A549 (cell line): Measurements from ENCODE around the gene SEC31A.

ENCODE experiments used
- BHLHE40 ChIP-seq: IDR thresholded peaks from 2 replicates; pipeline ENCODE4 v1.6.1; 2012; ENCODE audit warnings: low read depth, low read length, inconsistent platforms
- CEBPB ChIP-seq, 2 experiments: fragments of >200 bp in 1 of 2; sonication (Bioruptor Twin) in 1 of 2; formaldehyde crosslinking in 1 of 2; IDR thresholded peaks; 2 replicates each; pipeline ENCODE4 v1.6.1; 2012 to 2016
- CHD4 ChIP-seq: fragments of 200-600 bp; sonication (generic); IDR thresholded peaks from 2 replicates; pipeline ENCODE4 v1.6.1; 2016; ENCODE audit warnings: antibody characterized with exemption, mild to moderate bottlenecking, borderline replicate concordance
- CTCF ChIP-seq: fragments of >200 bp; sonication (Bioruptor Twin); formaldehyde crosslinking; IDR thresholded peaks from 3 replicates; pipeline ENCODE4 v1.5.1; 2016
- HOXA7 ChIP-seq: fragments of 250-450 bp; sonication (Bioruptor Pico); IDR thresholded peaks from 2 replicates; pipeline ENCODE4 v1.5.0; 2020; ENCODE audit warnings: mild to moderate bottlenecking, moderate library complexity
- JUNB ChIP-seq: fragments of >200 bp; sonication (Bioruptor Twin); formaldehyde crosslinking; IDR thresholded peaks from 2 replicates; pipeline ENCODE4 v1.6.1; 2016
- MAFK ChIP-seq: fragments of 450-650 bp; IDR thresholded peaks from 2 replicates; pipeline ENCODE4 v1.6.1; 2014; ENCODE audit not compliant: partially characterized antibody
- PHF8 ChIP-seq: fragments of 200-600 bp; sonication (generic); IDR thresholded peaks from 2 replicates; pipeline ENCODE4 v1.6.1; 2016; ENCODE audit warnings: low read depth, mild to moderate bottlenecking, antibody characterized with exemption, moderate library complexity, borderline replicate concordance
- POLR2A ChIP-seq: IDR thresholded peaks from 2 replicates; pipeline ENCODE4 v1.6.1; 2012; ENCODE audit warnings: mild to moderate bottlenecking, low read length
- REST ChIP-seq: fragments of 200-600 bp; sonication (generic); IDR thresholded peaks from 2 replicates; pipeline ENCODE4 v1.6.1; 2016; ENCODE audit warnings: antibody characterized with exemption, mild to moderate bottlenecking, moderate library complexity
- RFX5 ChIP-seq: fragments of 450-650 bp; IDR thresholded peaks from 2 replicates; pipeline ENCODE4 v1.7.1; 2014; ENCODE audit warnings: antibody characterized with exemption, mild to moderate bottlenecking, moderate library complexity
- SMC3 ChIP-seq: fragments of >200 bp; sonication (Bioruptor Twin); formaldehyde crosslinking; IDR thresholded peaks from 3 replicates; pipeline ENCODE4 v1.6.1; 2018; ENCODE audit warnings: inconsistent platforms
- SREBF2 ChIP-seq: fragments of 450-650 bp; IDR thresholded peaks from 2 replicates; pipeline ENCODE4 v1.6.1; 2014; ENCODE audit warnings: mild to moderate bottlenecking, moderate library complexity
- TF ChIP-seq, protein P1 (sequence below): fragments of 450-650 bp; IDR thresholded peaks from 2 replicates; pipeline ENCODE4 v1.6.1; 2014; ENCODE audit warnings: antibody characterized with exemption

GRCh38 chr4:82814034-82814433, 76.9 kb downstream of the SEC31A start:
- no peak for TF ChIP-seq SREBF2
- no peak for TF ChIP-seq CTCF
- no peak for TF ChIP-seq HOXA7 (CRISPR knock-in tag)
- no peak for TF ChIP-seq CEBPB (IDR thresholded peaks at IDR 0.05)
- no peak for TF ChIP-seq REST
- no peak for TF ChIP-seq POLR2A
- no peak for TF ChIP-seq BHLHE40
- TF ChIP-seq MAFK = no peak
- no peak for TF ChIP-seq CHD4
- no peak for TF ChIP-seq RFX5
- TF ChIP-seq SMC3 = no peak
- TF ChIP-seq PHF8 = no peak
- TF ChIP-seq JUNB = no peak
- TF ChIP-seq, protein P1, sequence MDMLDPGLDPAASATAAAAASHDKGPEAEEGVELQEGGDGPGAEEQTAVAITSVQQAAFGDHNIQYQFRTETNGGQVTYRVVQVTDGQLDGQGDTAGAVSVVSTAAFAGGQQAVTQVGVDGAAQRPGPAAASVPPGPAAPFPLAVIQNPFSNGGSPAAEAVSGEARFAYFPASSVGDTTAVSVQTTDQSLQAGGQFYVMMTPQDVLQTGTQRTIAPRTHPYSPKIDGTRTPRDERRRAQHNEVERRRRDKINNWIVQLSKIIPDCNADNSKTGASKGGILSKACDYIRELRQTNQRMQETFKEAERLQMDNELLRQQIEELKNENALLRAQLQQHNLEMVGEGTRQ = no peak
